ENCODE results near the gene NACC1.
A peak's percentile ranks its signal among the peaks of the same experiment; 100 is the strongest.

The NACC1 gene

GRCh38 chr19:13101590-13102415, 16.3 kb upstream of the NACC1 start:
- no peak for DNase-seq

GRCh38 chr19:13102416-13102665, 15.7 kb upstream of the NACC1 start:
- DNase-seq = no peak

GRCh38 chr19:13102666-13103580, 15.1 kb upstream of the NACC1 start, which contains the start of gene LYL1:
TSS of gene LYL1 (minus strand) at chr19:13102858. CDS start at chr19:13101171, 1,687 bp downstream.
- DNase-seq = no peak

- no peak for DNase-seq
Measured at GRCh38 chr19:13103581-13104359, 14.3 kb upstream of the NACC1 start.

GRCh38 chr19:13104360-13104847, 13.7 kb upstream of the NACC1 start:
- DNase-seq = peak; percentile 55

GRCh38 chr19:13104848-13105711, 13.0 kb upstream of the NACC1 start:
- peak; percentile 34 for DNase-seq

- no peak for DNase-seq
Measured at GRCh38 chr19:13109361-13110098, 8.5 kb upstream of the NACC1 start.

- DNase-seq = no peak
Measured at GRCh38 chr19:13110099-13110610, 7.9 kb upstream of the NACC1 start.

GRCh38 chr19:13112555-13112954, 5.5 kb upstream of the NACC1 start:
- DNase-seq = no peak

GRCh38 chr19:13115936-13116281, 2.2 kb upstream of the NACC1 start:
- DNase-seq = no peak

GRCh38 chr19:13116282-13117175, 1.5 kb upstream of the NACC1 start, which contains the start of gene TRMT1:
TSS of gene TRMT1 (minus strand) at chr19:13116740. CDS start at chr19:13116399, 341 bp downstream.
- peak; percentile 81 for DNase-seq

- no peak for DNase-seq
Measured at GRCh38 chr19:13117176-13117771, 790 bp upstream of the NACC1 start.

GRCh38 chr19:13118424-13119193, 545 bp downstream of the NACC1 start:
- no peak for DNase-seq

- DNase-seq = no peak
Measured at GRCh38 chr19:13119627-13120026, 1.6 kb downstream of the NACC1 start.

- no peak for DNase-seq
Measured at GRCh38 chr19:13120031-13120430, 2.0 kb downstream of the NACC1 start.

GRCh38 chr19:13120817-13121216, 2.8 kb downstream of the NACC1 start:
- DNase-seq = no peak

GRCh38 chr19:13121551-13122274, 3.6 kb downstream of the NACC1 start:
- no peak for DNase-seq

GRCh38 chr19:13122275-13122878, 4.3 kb downstream of the NACC1 start:
- DNase-seq = no peak
